GM21717 (cell line): ENCODE results near the gene TIGD1.

Experiments used
- ATAC-seq: cut with Tn5 transposase; IDR thresholded peaks from one replicate; pipeline ENCODE4 v1.9.1; 2021; ENCODE audit warnings: mild to moderate bottlenecking, moderate library complexity; ENCODE audit not compliant: unreplicated experiment

The TIGD1 gene

GRCh38 chr2:232502911-232503808 lies 47.2 kb downstream of the TIGD1 start:
- ATAC-seq: no peak

GRCh38 chr2:232502511-232502910 lies 47.8 kb downstream of the TIGD1 start:
- ATAC-seq: no peak

- ATAC-seq: no peak
These were observed 48.5 kb downstream of the TIGD1 start for GRCh38 chr2:232501794-232502390.

GRCh38 chr2:232501331-232501771 lies 49.0 kb downstream of the TIGD1 start:
- no peak for ATAC-seq

GRCh38 chr2:232498452-232498851 lies 51.9 kb downstream of the TIGD1 start:
- ATAC-seq: no peak
